T47D (cell line): ENCODE measurements around the gene ITPR2.
A peak's percentile ranks its signal among the peaks of the same experiment; 100 is the strongest.

ENCODE experiments used
- DNase-seq, 2 experiments: peaks; one replicate each; pipeline versions ENCODE4 v3.0.0 to v3.0.0-alpha.2; 2011 to 2012; ENCODE audit warnings: low read depth in 1 of 2, low spot score in 1 of 2
- JUND ChIP-seq: IDR thresholded peaks from 2 replicates; pipeline ENCODE4 v1.6.1; 2012; ENCODE audit warnings: low read depth
- in situ Hi-C: cut with HindIII; loops from 2 replicates; pipeline ENCODE4 v1.10.0; 2016; ENCODE audit warnings: low sequenced_read_pairs, low pct_unique_long_range_greater_than_20kb

The ITPR2 gene

GRCh38 chr12:26832822-26833742 is at the start of gene ITPR2:
Gene ITPR2, minus strand, starts transcription at chr12:26833194. Its CDS starts 413 bp downstream, at chr12:26832781.
- peak; percentile 94 to 99 for DNase-seq
- TF ChIP-seq JUND = no peak
- in situ Hi-C loops = no loop called here

- in situ Hi-C loops = no loop called here
- no peak for DNase-seq
- no peak for TF ChIP-seq JUND
Observed at GRCh38 chr12:26880625-26881024, 47.6 kb upstream of the ITPR2 start.

GRCh38 chr12:26878661-26879119 is 45.7 kb upstream of the ITPR2 start:
- no peak for DNase-seq
- in situ Hi-C loops = no loop called here
- no peak for TF ChIP-seq JUND

- in situ Hi-C loops = no loop called here
- no peak for DNase-seq
- TF ChIP-seq JUND = no peak
Observed at GRCh38 chr12:26874501-26875296, 41.7 kb upstream of the ITPR2 start.

GRCh38 chr12:26872625-26873024 is 39.6 kb upstream of the ITPR2 start:
- no peak for DNase-seq
- in situ Hi-C loops = no loop called here
- no peak for TF ChIP-seq JUND

- TF ChIP-seq JUND = no peak
- in situ Hi-C loops = no loop called here
Observed at GRCh38 chr12:26871985-26872384, 39.0 kb upstream of the ITPR2 start.

GRCh38 chr12:26870491-26871419 is 37.8 kb upstream of the ITPR2 start:
- no peak for TF ChIP-seq JUND
- peak in 1 of 2 experiments; percentile 71 for DNase-seq
- in situ Hi-C loops = no loop called here

More at GRCh38 chr12:26871985-26872384, 39.0 kb upstream of the ITPR2 start:
- no peak for DNase-seq

- no peak for TF ChIP-seq JUND
- no peak for DNase-seq
- in situ Hi-C loops = no loop called here
Observed at GRCh38 chr12:26869908-26870459, 37.0 kb upstream of the ITPR2 start.

- no peak for TF ChIP-seq JUND
- DNase-seq = no peak
- in situ Hi-C loops = no loop called here
Observed at GRCh38 chr12:26869104-26869494, 36.1 kb upstream of the ITPR2 start.

- TF ChIP-seq JUND = no peak
- in situ Hi-C loops = no loop called here
- no peak for DNase-seq
Observed at GRCh38 chr12:26868447-26869103, 35.6 kb upstream of the ITPR2 start.

GRCh38 chr12:26867080-26867479 is 34.1 kb upstream of the ITPR2 start:
- in situ Hi-C loops = no loop called here
- no peak for TF ChIP-seq JUND
- no peak for DNase-seq
